ENCODE results near the gene C20orf204.

- TF ChIP-seq CTCF (IDR thresholded peaks at IDR 0.05) (no peak), POLR2AphosphoS5 (IDR thresholded peaks at IDR 0.05) (no peak), POLR2A (IDR thresholded peaks at IDR 0.05) (no peak), EP300 (IDR thresholded peaks at IDR 0.05) (no peak)
Observed at GRCh38 chr20:64010711-64011237, 25.2 kb upstream of the C20orf204 start.

All from sigmoid colon (tissue), 4 donors.